Raji (cell line): Measurements from ENCODE around the gene INPP4B.

Experiments used
- POLR2A ChIP-seq: IDR thresholded peaks from 2 replicates; pipeline ENCODE4 v1.6.1; 2011; ENCODE audit warnings: low read depth, low read length, control low read depth; ENCODE audit not compliant: insufficient read depth

INPP4B gene

DNA sequence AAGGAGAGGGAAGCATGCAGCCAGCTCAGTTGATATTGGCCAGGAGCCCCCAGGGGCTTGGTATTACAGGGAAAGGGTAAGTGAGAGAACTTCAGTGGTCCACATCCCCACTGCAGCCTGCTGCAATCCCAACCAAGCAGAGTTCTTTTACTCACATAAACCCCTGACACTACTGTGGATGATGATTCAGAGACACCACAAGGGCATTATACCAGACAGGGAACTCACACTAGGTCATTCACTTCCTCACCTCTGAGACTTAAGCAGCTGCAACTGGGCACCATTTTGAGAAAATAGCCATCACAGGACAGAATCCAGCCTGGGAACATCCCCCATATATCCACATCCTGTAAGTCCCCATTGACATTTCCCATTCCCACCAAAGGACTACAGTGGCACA is 248.0 kb downstream of the INPP4B start:
- no peak for TF ChIP-seq POLR2A

DNA sequence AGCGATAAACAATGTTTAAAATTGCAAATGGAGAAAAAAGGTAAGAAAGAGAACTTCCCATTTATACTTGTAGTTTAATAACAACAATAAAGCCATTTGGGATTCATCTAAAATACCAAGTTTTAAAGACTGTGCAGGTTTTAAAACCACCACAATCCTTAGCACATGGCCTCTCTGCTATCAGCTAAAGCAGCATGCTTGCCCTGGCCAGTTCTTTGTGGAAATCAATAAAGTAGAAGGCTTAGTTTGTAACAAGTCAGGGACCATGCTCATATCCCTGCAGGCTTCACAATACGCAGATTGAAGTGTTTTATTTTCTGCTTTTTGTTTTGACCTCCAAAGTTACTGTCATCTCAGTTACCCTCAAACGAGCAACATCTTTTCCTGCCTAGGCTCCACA is 249.5 kb downstream of the INPP4B start:
- no peak for TF ChIP-seq POLR2A

- no peak for TF ChIP-seq POLR2A
Measured at GRCh38 chr4:142596121-142596520, 250.0 kb downstream of the INPP4B start.

DNA sequence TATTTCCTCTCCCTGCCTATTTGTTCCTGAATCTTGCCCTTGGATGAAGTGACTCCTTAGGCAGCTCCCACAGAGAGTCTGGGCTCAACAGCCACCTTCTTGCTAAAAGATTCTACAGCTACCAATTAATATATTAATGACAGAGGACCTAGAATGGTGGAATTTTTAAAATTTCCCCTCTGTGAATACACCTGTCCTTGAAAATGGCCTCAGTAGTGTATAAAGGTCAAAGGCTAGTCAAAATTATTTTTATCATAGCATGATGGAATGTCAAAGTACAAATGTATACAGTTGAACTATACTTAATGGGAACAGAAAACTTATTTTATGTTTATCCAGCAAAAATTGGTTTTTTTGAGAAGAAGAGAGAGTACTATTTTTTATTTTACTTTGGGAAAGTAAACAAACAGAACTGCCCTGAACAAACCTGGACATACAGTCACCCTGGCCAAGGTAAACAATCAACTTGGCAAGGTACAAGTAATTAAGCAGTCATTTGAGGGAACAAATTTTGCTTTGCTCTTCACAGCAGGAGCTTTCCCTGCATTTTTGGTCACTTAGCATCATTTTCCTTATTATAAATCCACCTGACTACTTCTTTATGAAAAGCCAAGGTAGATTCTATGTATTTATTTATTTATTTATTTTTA is 250.8 kb downstream of the INPP4B start:
- TF ChIP-seq POLR2A, result no peak

- no peak for TF ChIP-seq POLR2A
Measured at GRCh38 chr4:142585411-142585810, 260.7 kb downstream of the INPP4B start.

DNA sequence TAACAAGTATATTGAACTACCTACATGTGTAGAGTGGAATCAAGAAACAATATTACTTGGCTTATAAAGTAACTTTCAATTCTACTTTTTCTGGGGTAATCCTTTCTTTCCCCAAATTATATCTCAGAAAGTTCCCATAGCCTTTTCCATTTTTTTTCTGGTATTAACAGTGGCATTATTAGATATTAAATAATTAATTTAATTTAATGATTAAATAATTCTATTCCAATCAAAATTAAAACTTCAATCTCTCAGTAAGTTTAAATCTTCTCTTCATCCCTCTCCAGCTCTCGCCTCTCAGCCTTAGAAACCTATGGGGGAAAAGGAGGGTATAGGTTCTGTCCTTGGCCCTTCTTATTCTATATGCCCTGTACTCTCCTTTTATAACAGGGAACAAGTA is 262.4 kb downstream of the INPP4B start:
- no peak for TF ChIP-seq POLR2A

GRCh38 chr4:142582340-142582739 is 263.8 kb downstream of the INPP4B start:
- no peak for TF ChIP-seq POLR2A

DNA sequence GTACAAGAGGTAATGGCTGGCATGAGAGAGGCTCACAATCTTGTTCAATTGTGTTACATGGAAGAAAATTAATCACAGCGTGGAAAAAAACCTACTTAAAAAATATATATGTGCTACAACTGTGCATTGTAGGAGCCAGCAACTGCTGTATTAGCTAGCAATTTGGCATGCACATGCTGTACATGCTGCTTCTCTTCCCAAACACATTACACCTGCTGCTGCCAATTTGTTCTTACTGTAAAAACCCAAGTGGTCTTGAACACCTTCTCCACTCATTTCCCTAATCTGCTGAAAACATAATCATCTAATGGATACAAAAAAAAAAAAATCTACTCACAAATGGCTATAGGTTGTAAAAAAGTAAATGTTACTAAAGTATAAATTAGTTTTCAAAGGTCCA is 264.2 kb downstream of the INPP4B start:
- no peak for TF ChIP-seq POLR2A

DNA sequence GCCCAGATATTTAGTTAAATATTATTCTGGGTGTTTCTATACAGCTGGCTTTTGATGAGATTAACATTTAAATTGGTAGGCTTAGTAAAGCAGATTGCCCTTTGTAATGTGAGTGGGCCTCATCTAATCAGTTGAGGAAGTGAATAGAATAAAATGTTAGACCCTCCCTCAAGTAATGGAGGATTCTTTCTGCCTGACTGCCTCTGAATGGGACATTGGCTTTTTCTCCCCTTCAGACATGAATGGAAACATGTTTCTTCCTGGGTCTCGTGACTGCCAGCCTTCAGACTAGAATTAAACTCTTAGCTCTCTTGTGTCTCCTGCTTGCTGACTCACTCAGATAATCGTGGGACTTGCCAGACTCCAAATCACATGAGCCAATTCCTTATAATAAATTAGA is 266.7 kb downstream of the INPP4B start:
- TF ChIP-seq POLR2A, result no peak

GRCh38 chr4:142574306-142574705 is 271.8 kb downstream of the INPP4B start:
- TF ChIP-seq POLR2A, result no peak

- no peak for TF ChIP-seq POLR2A
Measured at GRCh38 chr4:142572071-142572470, 274.0 kb downstream of the INPP4B start.

DNA sequence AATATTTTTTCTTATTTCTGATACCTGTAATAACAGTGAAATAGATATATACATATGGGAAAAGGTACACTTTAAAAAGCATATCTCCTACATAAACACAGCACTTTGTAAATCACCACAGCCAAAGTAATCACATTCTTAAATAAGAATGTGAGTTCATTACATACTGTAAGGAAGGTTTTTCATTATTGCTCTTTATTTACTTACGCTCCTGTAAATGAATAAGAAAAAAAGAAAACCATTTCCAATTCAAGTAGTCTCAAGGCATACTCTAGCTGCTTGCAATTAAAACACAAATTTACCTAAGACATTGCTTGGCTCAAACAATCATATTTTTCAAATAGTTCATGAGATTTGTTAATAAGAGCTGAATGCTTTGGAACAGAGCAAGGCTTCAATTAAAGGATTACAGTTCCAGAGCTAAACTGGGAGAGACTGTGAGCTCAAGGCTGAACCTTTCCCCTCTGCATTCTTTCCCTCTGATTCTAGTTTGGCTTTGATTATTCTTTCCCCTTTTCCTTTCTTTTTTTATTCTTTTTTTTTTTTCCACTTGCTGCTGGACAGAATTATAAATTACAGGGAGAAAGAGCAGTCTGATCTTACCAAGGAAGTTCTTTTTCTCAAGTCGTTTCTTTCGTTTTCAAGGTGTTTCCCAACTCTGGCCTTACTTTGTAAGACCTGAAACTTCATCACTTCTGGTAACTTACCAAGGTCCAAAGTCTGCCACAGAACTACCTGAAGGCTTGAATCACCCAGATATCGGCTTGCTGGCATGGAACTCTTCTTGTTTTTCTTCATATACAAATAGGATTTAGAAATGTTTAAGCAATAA is 278.3 kb downstream of the INPP4B start:
- no peak for TF ChIP-seq POLR2A

GRCh38 chr4:142567199-142567598 is 278.9 kb downstream of the INPP4B start:
- no peak for TF ChIP-seq POLR2A

- TF ChIP-seq POLR2A, result no peak
Measured at GRCh38 chr4:142566777-142567176, 279.3 kb downstream of the INPP4B start.

DNA sequence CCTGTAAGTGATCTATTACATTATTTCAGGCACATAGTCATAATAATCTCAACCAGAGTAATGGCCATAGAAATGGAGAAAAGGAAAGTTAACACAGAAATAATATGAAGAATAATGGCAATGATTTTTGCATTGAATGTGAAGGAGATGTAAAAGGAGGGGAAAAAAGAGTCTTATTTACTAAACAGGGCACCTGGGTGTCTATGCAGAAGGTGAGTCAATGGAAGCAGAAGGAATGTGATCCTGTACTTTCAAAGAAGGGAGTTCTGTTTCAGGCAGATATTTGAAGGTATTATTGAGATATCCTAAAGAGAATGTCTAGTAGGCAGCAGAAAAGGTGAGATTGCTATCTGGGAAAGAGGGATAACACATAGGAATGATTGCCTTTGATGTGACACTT is 279.9 kb downstream of the INPP4B start:
- no peak for TF ChIP-seq POLR2A

DNA sequence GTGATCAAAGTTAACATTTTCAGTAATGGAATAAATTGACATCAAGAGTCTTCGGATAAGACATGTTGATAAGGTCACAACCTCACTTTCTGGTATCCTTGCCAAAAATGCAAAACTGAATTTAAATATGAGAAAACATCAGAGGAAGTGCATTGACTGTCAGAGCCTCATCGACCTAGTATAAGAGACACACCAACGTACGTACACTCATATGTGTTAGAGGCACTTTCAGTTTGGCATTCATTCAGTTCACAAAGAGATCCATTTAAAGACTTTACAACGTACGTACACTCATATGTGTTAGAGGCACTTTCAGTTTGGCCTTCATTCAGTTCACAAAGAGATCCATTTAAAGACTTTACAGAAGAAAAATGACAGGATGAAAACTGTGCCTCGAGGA is 280.3 kb downstream of the INPP4B start:
- no peak for TF ChIP-seq POLR2A

DNA sequence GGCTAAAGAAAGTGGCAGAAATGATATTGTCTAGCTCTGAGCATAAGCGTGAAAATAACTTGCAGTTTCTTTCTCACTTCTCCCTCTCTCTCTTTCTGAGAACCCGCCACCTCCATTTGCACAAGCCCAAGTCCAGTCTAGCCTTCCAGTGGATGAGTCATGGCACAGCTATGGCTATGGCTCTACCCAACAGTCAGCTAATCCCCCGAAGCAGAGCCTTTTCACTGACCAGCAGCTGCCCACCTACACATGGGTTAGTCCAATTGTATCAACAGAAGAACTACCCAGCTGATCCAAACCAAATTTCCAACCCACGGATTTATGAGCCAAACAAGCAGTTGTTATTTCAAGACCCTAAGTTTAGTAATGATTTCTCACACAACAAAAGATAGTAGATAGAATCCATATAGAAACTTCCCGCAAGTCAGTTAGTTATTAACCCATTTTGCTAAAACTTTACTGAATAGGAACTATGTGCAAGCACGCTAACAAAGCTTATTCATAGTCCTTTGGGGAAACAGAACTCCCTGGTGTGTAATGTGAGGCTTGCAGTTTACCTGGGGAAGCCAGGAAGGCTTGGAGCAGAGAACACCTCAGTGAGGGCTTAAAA is 282.3 kb downstream of the INPP4B start:
- no peak for TF ChIP-seq POLR2A

DNA sequence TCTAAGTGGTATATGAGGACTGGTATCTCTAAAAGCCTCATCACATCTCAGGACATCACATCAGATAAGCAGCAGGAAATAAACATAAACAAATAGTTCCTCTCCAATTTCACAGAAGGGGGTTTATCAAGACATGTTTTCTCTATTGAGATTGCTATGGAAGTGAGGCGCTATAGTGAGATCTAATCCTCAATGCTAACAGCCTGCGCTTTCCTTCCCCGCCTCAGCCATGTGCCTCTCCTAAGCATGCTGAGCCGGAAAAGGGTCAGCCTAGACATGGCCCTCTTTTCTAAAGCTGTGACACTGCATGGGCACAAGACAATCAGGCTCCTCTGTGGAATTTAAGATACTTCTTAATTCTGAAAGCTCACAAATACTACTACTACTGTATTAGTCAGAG is 286.1 kb downstream of the INPP4B start:
- TF ChIP-seq POLR2A, result no peak
